Activated CD8-positive, alpha-beta memory T cell treated with anti-CD3 and anti-CD28 coated beads, Interleukin-2, amount 50 U/mL, for 4 hours (primary cell): Measurements from ENCODE around the gene AFAP1.

Source experiments
- DNase-seq: peaks from one replicate; pipeline ENCODE4 v3.0.0-alpha.2; 2020

The AFAP1 gene

GRCh38 chr4:7818399-7818911 lies 121.2 kb downstream of the AFAP1 start:
- no peak for DNase-seq

- no peak for DNase-seq
These were observed 121.7 kb downstream of the AFAP1 start for GRCh38 chr4:7817877-7818398.

- DNase-seq, result no peak
These were observed 122.9 kb downstream of the AFAP1 start for GRCh38 chr4:7816771-7817170.

- no peak for DNase-seq
These were observed 123.7 kb downstream of the AFAP1 start for GRCh38 chr4:7815981-7816380.

GRCh38 chr4:7815562-7815961 lies 124.1 kb downstream of the AFAP1 start:
- DNase-seq, result no peak

GRCh38 chr4:7814451-7814850 lies 125.2 kb downstream of the AFAP1 start:
- DNase-seq, result no peak

GRCh38 chr4:7813674-7814073 lies 126.0 kb downstream of the AFAP1 start:
- DNase-seq, result no peak

- no peak for DNase-seq
These were observed 126.7 kb downstream of the AFAP1 start for GRCh38 chr4:7812921-7813320.

GRCh38 chr4:7812231-7812857 lies 127.3 kb downstream of the AFAP1 start:
- DNase-seq, result no peak

- DNase-seq, result no peak
These were observed 128.0 kb downstream of the AFAP1 start for GRCh38 chr4:7811536-7812191.

GRCh38 chr4:7810783-7811535 lies 128.7 kb downstream of the AFAP1 start:
- DNase-seq, result no peak

- no peak for DNase-seq
These were observed 130.9 kb downstream of the AFAP1 start for GRCh38 chr4:7808752-7809151.

GRCh38 chr4:7808181-7808580 lies 131.5 kb downstream of the AFAP1 start:
- no peak for DNase-seq

- DNase-seq, result no peak
These were observed 132.2 kb downstream of the AFAP1 start for GRCh38 chr4:7807351-7807921.

GRCh38 chr4:7806338-7807090 lies 133.1 kb downstream of the AFAP1 start:
- no peak for DNase-seq

- DNase-seq, result no peak
These were observed 133.9 kb downstream of the AFAP1 start for GRCh38 chr4:7805533-7806337.

- DNase-seq, result no peak
These were observed 134.8 kb downstream of the AFAP1 start for GRCh38 chr4:7804756-7805385.

GRCh38 chr4:7803992-7804755 lies 135.5 kb downstream of the AFAP1 start:
- peak; percentile 83 for DNase-seq

GRCh38 chr4:7803371-7803770 lies 136.3 kb downstream of the AFAP1 start:
- DNase-seq, result no peak

- DNase-seq, result peak; percentile 77
These were observed 137.5 kb downstream of the AFAP1 start for GRCh38 chr4:7802093-7802726.
